Hematopoietic multipotent progenitor cell treated with erythropoietin and hydrocortisone succinate and interleukin-3 and kit ligand, for 6 days (in vitro differentiated cells): Measurements from ENCODE around the gene RNF13.
"Not testable (repeated sequence)": the region's sequence is repeated elsewhere in the genome, so short reads cannot be mapped to it uniquely, and the experiment has no call there.

Experiments
- DNase-seq: peaks from one replicate; pipeline ENCODE4 v3.0.0-alpha.2; 2015

The RNF13 gene

DNA sequence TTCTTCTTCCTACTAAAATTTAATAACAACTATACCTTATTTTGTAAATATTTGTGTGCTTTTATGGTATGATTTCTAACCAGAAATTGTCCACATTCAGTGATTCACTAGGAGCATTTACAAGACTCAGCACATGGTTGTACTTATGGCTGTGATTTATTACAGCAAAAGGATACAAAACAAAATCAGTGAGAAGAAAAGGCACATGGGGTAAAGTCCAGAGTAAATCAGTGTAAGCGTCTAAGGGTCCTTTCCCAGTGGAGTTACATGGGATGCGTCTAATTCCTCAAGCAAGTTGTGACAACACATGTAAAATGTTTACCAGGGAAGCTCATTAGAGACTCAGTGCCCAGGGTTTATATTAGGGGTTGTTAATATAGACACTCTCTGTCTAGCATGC lies 31.1 kb downstream of the RNF13 start:
- no peak for DNase-seq

DNA sequence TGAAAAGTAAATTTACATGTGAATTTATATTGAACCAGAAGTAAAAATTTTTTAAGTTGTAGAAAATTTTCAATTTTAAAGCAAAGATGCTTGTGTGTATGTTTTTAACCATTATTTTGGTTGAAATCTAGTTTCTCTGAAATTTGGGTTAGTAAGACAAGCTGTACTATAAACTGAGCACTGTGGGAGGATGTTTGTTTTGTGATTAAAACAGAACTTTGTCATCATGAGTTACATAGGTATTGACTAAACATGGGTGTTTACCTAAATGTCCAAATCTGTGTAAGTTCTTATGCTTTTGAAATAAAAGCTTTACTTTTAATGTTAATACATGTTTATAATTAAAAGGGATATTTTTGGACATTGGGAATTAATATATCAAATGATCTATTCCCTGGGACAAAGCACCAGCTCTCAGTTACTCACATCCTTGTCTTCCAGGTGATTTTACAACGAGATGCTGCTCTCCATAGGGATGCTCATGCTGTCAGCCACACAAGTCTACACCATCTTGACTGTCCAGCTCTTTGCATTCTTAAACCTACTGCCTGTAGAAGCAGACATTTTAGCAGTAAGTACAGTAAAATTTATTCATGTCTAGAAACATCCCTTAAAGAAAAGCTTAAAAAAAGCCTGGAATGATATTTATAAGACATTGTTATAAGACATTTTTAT lies 32.7 kb downstream of the RNF13 start:
- no peak for DNase-seq

DNA sequence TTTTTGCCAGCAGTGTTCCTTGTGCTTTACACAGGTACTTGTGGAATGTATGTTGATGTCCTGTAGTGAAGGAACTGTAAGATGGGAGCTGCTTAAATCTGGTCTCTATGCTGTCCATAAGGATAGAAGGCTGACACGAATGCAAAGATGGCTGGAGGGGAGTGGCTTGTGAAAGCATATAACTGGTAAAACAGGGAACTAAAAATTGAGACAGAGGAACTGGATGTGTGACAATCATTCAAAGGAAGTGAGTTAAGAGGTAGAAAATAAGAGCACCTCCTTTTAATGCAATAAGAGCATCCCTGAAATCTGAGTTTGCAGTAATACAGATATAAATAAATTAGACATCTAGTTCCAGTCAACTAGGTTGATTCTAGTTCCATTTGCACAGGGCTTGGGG lies 35.2 kb downstream of the RNF13 start:
- peak; percentile 12 for DNase-seq

DNA sequence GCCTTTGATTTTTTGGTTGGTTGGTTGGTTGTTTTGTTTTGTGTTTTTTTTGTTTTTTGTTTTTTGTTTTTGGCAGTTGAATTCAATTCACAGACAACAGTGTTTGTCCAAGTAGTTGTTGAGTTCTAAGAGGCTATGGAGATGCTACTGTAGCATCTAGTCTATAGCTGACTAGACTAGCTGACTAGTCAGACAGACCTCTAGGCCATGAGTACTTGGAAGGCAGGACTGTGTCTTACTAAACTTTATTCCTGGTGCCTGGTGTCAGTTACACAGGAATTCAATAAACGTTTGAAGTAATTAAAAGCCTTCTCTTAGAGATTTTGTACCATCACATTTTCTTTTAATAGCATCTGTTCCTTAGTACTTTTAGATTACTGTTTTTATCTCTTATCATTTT lies 35.7 kb downstream of the RNF13 start:
- DNase-seq, result no peak

DNA sequence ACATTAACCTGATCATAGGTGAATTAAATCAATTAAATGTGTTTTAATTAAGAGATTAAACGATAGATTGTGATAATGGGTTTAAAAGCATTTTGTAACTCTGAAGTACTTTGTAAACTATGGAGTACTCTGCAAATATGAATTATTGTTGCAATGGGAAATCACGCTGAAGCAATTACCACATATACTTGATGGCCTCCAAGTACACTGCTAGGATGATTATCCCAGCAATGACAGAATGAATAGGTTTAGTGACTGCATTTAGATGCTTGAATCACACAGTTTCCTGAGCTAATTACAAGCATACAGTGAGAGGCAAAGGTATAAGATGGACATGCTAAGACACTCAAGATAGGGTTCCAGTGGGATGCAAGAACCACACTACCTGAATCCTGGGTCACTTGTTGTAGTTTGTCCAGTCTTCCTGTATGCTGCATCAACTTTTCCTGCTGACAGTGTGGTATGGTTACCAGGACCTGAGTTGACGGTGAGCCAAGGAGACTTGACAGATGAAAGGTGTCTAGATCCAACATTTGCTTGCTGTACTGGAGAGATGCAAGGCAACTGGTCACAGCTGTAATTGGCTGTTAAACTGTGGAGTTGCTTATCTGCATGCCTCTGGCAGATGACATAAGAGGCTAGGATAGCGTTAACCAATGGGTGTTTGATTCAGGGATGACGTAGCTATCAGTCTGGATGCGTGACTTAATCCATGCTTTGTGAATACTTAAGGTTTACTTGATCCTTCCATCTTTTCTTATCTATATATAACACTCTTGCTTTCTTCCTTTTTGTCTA lies 38.0 kb downstream of the RNF13 start:
- DNase-seq, result peak; percentile 60

DNA sequence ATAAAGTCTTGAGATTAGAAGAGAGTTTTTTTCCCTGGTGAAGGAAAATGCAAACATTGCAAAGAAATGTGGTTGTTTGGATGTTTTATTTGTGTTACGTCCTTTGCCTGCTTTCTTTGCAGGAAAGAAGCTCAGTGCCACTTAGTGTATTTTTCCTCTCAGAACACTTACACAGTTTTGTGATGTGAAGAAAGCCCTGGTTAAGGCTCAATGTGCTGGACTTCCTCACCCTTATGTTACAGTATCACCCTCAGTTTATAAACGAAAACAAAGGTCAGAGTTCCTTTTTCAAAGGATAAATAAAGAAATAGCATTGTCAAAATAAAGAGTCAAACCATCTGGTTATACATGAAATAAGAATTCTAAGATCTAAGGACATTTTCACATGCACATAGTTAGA lies 45.9 kb downstream of the RNF13 start:
- no peak for DNase-seq

DNA sequence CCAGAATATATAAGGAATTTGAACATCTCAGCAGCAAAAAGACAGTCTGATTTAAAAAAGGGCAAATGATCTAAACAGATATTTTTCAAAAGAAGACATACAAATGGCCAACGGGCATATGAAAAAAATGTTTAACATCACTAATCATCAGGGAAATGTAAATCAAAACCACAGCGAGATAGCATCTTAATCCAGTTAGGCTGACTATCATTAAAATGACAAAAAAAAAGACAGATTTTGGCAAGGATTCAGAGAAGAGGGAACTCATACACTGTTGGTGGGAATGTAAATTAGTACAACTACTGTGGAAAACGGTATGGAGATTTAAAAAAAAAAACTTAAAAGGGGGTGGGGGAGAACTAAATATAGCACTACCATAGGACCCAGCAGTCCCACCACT lies 47.9 kb downstream of the RNF13 start:
- DNase-seq, result no peak

DNA sequence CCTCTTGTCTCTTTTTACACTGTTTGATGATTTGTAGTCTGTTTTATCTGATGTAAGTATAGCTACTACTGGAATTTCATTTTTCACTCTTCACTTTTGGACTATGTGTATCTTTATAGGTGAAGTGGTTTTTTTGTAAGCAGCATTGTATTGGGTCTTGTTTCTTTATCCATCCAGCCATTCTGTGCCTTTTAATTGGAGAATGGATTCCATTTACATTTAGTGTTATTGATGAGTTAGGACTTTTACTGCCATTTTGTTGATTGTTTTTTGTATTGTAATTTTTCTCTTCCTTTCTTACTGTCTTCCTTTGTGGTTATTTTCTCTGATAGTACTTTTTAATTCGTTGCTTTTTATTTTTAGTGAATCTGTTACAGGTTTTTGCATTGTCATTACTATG lies 54.5 kb downstream of the RNF13 start:
- no peak for DNase-seq

DNA sequence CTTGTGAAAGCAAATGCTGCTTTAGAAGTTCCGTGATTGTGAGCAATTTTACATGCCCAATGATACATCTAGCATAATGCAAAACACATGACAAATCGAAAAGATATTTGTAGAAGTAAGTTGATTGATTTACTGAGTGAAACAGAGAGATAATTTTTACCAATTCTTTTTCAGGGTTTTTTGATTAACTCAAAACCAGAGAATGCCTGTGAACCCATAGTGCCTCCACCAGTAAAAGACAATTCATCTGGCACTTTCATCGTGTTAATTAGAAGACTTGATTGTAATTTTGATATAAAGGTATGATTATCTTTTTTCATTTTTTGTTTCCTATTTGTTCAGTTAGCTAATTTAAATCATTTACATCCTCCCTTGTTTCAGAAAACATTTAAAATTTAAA lies 58.8 kb downstream of the RNF13 start:
- DNase-seq, result no peak

DNA sequence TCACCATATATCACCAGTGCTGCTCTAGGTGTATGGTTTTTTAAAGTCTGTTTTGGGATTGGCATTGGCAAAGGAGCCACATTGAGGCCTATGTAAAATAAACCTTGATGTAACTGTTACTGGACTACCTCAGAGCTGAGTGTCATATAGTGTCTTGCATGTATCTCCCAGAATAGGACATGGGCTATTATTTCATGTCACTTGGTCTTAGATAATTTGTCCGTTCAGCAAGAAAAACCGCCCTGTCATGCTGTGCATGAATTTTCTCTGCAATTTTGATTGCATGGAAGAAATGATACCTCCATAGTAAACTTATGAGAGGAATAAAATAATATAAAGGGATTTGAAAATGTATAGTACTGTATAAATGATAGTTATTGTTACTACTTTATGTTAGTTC lies 59.6 kb downstream of the RNF13 start:
- DNase-seq, result no peak

DNA sequence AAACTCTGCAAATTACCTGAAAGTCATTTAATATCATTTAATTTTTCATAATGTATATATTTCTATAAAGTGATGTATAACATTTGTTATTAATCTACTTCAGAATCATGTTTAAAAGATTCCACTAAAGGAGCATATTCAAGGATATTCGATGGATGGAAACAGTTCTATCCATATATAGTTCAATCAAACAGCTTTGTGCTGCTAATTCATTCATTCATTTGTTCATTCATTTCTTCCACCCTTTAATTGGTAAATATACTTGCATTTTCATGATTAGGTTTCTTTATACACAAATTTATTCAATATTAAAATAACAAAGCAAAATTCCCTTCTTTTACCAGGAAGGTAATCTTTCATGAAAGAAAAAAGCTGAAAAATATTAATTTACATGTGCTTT lies 64.7 kb downstream of the RNF13 start:
- DNase-seq, result no peak

DNA sequence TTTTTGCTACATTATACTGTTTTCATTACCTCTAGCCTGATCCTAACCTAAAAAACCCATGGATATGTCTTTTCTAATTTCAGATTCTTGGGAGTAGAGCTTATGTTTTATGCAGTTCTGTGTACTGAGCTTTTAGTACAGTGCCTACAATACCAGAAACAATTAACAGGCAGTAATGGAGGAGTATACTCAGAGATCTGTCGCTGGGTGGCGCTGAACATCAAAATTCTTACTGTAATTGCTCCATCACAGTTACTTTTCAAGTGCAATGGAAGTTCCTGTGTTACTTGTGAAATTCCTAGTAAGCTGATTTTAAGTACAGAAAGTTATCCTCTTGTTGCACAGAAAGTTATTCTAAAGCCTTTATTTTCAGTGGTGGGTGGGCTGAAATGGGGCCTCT lies 66.9 kb downstream of the RNF13 start:
- peak; percentile 81 for DNase-seq

DNA sequence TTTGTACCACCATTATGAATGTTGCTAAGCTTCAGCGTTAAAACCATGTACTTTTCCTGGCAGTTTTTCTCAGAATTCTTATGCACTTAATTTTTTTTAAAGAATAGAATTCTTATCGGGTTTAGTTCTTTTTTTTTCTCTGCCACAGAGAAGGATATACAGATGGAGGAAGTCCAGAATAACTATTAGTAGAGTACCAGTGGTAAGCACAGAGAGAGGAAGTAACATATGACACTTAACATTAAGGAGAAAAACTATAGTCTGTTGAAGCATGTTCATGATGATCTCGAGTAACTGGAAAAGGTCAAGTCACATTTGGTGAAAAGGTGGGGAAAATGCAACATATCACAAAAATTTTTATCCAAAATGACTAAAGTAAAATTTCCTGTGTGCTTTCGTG lies 68.9 kb downstream of the RNF13 start:
- DNase-seq, result peak; percentile 34

DNA sequence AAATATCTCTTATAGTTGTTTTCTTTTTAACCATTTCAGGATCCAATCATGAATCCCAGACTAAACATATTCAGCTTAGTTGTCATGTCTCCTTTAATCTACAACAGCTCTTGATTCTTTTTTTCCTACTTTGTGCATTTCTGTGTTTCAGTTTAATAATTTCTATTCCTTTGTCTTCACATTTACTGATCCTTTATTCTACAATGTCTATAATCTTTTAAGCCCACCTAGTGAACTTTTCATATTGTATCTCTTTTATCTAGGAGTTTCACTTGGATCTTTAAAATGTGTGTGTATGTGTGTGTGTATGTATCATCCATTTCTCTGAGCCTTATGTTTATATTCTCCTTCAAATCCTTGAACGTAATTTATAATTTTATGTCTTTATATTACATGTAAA lies 70.1 kb downstream of the RNF13 start:
- DNase-seq, result no peak

DNA sequence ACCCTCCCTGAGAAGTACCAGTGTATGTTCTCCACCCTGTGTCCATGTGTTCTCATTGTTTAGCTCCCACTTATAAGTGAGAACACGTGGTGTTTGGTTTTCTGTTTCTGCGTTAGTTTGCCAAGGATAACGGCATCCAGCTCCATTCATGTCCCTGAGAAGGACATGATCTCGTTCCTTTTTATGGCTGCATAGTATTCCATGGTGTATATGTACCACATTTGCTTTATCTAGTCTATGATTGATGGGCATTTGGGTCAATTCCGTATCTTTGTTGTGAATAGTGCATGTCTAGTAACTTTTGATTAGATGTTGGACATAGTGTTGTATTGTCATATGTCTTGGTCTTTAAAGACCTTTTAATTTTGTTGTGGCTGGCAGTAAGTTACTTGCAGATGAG lies 70.8 kb downstream of the RNF13 start:
- DNase-seq, result not testable (repeated sequence)

DNA sequence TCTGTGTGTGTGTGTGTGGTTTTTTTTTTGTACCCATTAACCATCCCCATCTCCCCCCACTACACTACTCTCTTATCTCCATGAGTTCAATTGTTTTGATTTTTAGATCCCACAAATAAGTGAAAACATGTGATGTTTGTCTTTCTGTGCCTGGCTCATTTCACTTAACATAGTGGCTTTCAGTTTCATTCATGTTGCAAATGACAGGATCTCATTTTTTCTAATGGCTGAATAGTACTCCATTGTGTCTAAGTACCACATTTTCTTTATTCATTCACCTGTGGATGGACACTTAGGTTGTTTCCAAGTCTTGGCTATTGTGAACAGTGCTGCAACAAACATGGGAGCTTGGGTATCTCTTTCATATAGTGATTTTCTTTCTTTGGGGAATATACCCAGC lies 71.8 kb downstream of the RNF13 start:
- DNase-seq, result not testable (repeated sequence)

DNA sequence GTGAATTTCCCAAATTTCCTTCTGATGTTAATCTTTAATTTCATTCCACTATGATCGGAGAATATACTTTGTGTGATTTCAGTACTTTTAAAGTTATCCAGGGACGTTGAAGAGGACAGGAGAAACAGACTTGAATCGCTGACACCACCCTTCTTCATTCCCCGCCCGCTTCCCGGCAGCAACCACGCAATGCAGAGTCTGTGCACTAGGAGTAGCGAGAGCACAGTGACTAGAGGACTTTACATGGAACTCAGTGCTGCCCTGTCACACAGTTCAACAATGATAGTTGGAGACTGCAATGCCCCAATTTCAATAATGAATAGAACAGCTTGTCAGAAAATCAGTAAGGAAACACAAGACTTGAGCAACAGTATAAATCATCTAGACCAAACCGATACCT lies 73.9 kb downstream of the RNF13 start:
- peak; percentile 20 for DNase-seq

DNA sequence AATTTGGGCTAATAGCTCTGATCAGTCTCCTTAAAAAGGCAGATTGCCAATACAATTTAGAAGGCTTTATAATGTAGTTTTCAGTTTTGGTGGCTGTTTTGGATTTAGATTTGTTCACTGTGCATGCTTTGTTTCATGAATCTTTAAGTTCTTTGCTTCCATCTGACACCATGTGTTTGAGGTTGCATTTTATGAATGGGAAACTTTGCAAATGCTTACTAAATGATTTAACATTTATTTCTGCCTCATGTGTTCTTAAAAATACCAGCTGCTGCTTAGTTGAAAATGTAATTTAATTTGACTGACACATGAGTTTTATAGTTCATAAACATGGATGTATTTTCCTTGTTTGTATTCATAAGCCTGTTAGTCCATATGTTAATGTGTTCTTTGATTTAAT lies 78.6 kb downstream of the RNF13 start:
- no peak for DNase-seq

DNA sequence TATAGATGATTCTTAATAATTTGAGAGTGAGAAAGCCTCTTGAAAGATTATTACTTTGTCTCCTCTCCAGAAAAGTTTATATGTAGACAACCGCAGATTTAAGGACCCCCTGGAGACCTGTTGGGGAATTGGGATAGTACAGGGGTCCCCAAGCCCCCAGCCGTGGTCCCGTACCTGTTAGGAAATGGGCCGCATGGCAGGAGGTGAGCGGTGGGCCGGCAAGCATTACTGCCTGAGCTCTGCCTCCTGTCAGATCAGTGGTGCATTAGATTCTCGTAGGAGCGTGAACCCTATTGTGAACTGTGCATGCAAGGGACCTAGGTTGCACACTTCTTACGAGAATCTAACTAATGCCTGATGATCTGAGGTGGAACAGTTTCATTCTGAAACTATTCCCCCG lies 79.4 kb downstream of the RNF13 start:
- DNase-seq, result no peak

DNA sequence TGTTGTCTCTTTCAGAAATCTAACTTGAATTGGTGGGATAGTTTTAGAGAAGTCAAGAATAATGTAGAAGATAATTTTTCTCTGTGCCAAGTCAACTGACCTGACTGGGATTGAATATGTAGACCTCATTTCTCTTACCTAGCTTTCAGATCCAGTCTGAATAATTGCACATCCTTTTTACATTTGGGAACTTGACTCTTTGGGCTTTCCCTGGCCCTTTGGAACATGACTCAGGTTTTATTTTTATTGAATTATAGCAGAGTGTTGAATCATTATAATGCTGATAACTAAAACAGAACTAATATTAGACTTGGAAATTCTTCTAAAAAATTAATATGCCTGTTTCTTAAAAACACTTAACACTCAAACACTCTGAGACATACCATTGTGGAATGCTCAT lies 81.2 kb downstream of the RNF13 start:
- no peak for DNase-seq

DNA sequence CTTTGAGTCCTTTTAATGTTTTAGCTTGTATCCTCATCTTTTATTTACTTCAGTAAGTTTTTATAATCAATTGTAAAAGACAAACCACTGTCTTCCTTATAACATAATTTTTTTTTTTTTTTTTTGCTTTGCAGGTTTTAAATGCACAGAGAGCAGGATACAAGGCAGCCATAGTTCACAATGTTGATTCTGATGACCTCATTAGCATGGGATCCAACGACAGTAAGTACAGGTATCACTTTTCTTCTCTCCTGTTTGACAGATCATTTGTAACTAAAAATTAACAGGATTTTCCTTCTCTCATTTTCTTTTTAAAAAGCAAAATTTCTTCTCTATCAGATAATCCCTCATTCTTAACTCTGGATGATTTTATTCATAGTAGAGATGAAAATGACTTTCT lies 82.3 kb downstream of the RNF13 start:
- DNase-seq, result no peak

DNA sequence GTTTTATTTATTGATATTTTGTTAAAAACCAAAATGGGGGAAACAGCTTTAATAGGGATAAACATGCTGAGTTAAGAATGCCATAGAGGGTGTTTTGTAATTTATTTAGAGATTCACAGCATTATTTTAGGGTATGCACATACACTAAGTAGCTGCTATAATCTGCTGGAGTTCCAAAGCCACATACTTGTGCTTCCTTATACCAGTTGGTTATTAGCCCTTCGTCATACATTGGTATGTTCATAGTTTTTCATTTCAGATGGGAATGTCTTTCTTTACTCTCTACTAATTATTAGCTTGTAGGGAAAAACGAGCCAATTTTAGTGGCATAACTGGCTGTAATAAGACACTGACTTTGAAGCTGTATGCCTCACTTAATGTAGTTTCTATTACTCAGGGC lies 82.8 kb downstream of the RNF13 start:
- DNase-seq, result no peak

DNA sequence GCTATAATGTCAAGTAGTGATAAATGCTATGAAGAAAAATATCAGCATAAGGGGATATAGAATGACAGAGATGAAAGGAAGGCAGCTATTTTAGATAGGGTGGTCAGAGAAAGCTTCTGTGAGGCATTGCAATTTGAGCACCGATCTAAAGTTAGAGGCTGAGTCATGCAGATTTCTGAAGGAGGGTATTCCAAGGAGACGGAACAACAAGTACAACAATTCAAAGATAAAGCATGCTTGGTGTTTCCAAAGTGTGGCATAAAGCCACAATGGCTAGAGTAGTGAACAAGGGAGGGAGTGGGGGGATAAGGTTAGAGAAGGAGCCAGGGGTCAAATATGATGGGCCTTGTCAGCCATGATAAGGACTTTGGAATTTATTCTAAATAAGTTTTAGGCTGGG lies 85.8 kb downstream of the RNF13 start:
- no peak for DNase-seq

DNA sequence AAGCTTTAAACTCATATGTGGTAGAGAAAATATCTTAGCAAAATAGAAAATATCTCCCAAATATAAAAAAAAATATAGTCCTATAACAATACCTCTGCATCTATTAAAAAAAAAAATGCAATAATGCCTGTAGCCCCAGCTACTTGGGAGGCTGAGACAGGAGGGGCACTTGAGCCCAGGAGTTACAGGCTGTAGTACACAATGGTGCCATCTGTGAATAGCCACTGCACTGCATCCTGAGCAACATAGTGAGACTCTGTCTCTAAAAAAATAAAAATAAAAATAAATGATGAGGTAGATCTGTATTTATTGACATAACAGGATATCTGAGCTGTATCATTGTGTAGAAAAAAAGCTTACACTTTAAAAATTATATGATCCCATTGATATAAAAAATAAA lies 87.3 kb downstream of the RNF13 start:
- DNase-seq, result peak; percentile 12

DNA sequence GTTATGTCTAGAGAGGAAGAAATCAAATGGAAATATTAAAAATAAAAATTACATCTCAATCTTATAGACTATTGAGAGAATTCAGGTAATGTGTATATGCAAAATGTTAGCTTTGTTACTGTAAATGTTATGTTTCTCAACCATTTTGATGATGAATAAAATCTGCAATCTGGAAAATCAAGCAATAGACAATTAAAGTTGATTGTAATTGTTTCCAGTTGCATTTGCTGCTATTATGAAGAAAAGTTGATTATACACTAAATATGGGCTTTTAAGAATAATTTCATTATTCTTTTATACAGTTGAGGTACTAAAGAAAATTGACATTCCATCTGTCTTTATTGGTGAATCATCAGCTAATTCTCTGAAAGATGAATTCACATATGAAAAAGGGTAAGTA lies 88.8 kb downstream of the RNF13 start:
- DNase-seq, result no peak
